HFFc6 (cell line): ENCODE data around the gene NAA38. TPM values are rescaled to one million over a fixed set of nuclear protein-coding genes. Genes with fewer than 3 reads are reported as not detected.

Source experiments
- DNase-seq: peaks from one replicate; pipeline ENCODE4 v3.0.0-alpha.2; 2018
- H3K27ac Mint-ChIP-seq: 2 replicates; pipeline ENCODE4 v1.8.0; 2020; ENCODE audit warnings: mild to moderate bottlenecking, mixed read lengths
- H3K27me3 Mint-ChIP-seq: 2 replicates; pipeline ENCODE4 v1.8.0; 2021; ENCODE audit warnings: mild to moderate bottlenecking, moderate library complexity, mixed read lengths; ENCODE audit not compliant: insufficient read depth
- H3K36me3 Mint-ChIP-seq: 2 replicates; pipeline ENCODE4 v1.8.0; 2021; ENCODE audit warnings: low read depth, mixed read lengths
- H3K4me1 Mint-ChIP-seq: 2 replicates; pipeline ENCODE4 v1.8.0; 2020; ENCODE audit warnings: low read depth, mixed read lengths
- H3K4me3 Mint-ChIP-seq: 2 replicates; pipeline ENCODE4 v1.8.0; 2020; ENCODE audit warnings: mild to moderate bottlenecking, moderate library complexity, mixed read lengths
- H3K9me3 Mint-ChIP-seq: 2 replicates; pipeline ENCODE4 v1.8.0; 2020; ENCODE audit warnings: mild to moderate bottlenecking, mixed read lengths
- CTCF ChIP-seq: fragments of 200-600 bp; sonication (generic); IDR thresholded peaks from 2 replicates; pipeline ENCODE4 v1.5.0; 2021; ENCODE audit warnings: antibody characterized with exemption, mild to moderate bottlenecking
- total RNA-seq, 6 experiments: library from RNA; stranded (reverse); fragmentation: NEBNext Ultra II Directional; extraction: Animal tissue kit (Norgen Biotek cat#: 25700); gene quantifications; 2 replicates in 1 of 6; 3 replicates in 5 of 6; pipeline ENCODE4 v1.2.3, GENCODE V29; 2021

Gene NAA38
- total RNA-seq, 6 experiments from 2014 or later: 104 to 122 (median 107) TPM

- Mint-ChIP-seq H3K36me3 (peaks cover 8% of the 10 kb centered on the region; the same call in 1 of the 2 replicates), H3K4me1 (peaks cover 64% of the 10 kb centered on the region), H3K4me3 (peak overlapping the region; percentile 86), H3K9me3 (no peaks in the 10 kb centered on the region), H3K27ac (peak overlapping the region; percentile 91), H3K27me3 (peaks cover 14% of the 10 kb centered on the region)
- DNase-seq: no peak
- TF ChIP-seq CTCF: no peak
Measured at GRCh38 chr17:7840875-7841274, 16.5 kb downstream of the NAA38 start.

- peaks cover 14% of the 10 kb centered on the region for H3K27me3 Mint-ChIP-seq
- H3K36me3 Mint-ChIP-seq: peaks cover 8% of the 10 kb centered on the region; the same call in 1 of the 2 replicates
- DNase-seq: no peak
- no peaks in the 10 kb centered on the region for H3K9me3 Mint-ChIP-seq
- peak overlapping the region; percentile 91 for H3K27ac Mint-ChIP-seq
- TF ChIP-seq CTCF: no peak
- peak overlapping the region; percentile 86 for H3K4me3 Mint-ChIP-seq
- peaks cover 60% of the 10 kb centered on the region for H3K4me1 Mint-ChIP-seq
Measured at GRCh38 chr17:7840441-7840840, 16.9 kb downstream of the NAA38 start.

GRCh38 chr17:7839876-7840261, 17.5 kb downstream of the NAA38 start:
- Mint-ChIP-seq H3K36me3 (peaks cover 8% of the 10 kb centered on the region; the same call in 1 of the 2 replicates), H3K9me3 (no peaks in the 10 kb centered on the region), H3K27me3 (peaks cover 15% of the 10 kb centered on the region), H3K27ac (peak overlapping the region; percentile 91), H3K4me3 (no peak overlapping the region), H3K4me1 (peaks cover 60% of the 10 kb centered on the region)
- DNase-seq: peak; percentile 30
- TF ChIP-seq CTCF: no peak

GRCh38 chr17:7839190-7839875, 18.0 kb downstream of the NAA38 start:
- no peaks in the 10 kb centered on the region for H3K9me3 Mint-ChIP-seq
- H3K27me3 Mint-ChIP-seq: peaks cover 18% of the 10 kb centered on the region
- no peak for DNase-seq
- peak overlapping the region; percentile 54 for H3K27ac Mint-ChIP-seq
- no peak overlapping the region for H3K4me3 Mint-ChIP-seq
- H3K4me1 Mint-ChIP-seq: peaks cover 61% of the 10 kb centered on the region
- no peak for TF ChIP-seq CTCF
- H3K36me3 Mint-ChIP-seq: peaks cover 8% of the 10 kb centered on the region; the same call in 1 of the 2 replicates

DNA sequence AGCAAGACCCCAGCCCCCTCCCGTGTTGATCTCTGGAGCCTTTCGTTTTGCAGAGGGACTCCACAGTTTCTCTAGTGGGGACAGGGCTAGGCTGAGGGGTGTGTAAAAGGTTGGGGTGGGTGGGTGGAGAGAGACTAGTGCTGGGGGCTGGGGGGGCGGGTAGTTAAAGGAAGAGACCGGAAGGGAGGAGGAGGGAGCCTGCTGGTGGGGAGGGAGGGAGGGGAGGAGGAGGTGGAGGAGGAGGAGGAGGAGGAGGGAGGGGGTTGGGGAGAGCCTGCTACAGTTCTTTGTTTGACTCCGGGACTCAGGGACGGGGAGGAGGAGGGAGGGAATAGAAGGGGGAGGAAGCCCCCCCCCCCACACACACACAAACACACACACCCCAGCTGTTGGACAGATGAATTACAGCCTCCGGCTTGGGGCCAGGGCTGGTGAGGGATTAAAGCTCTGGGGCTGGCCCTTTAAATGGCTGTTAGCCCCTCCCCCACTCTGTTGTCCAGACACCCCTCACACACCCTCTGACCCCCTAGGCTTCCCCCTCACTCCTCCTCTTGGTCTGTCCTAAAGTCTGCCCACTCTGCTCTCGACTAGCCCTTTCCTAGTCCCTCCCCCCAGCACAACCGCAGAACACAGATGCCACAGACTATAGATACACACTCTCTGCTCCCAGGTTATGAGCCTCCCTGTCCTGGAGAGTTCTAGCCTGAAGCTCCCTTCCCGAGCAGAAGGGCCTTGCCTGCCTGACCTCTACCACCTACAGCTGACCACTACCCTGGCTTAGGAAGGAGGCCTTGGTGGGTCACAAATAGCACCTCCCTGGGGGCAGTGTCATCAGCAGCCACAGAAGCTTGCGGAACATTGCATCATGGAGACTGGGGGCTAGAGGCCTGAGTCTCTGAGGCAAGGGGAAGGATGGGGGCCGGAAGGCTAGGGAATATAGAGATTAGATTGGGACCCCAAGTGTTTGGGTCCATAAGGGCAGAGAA, 19.0 kb downstream of the NAA38 start:
- Mint-ChIP-seq H3K36me3 (peaks cover 8% of the 10 kb centered on the region; the same call in 1 of the 2 replicates), H3K27ac (peak overlapping the region; percentile 100), H3K27me3 (peaks cover 12% of the 10 kb centered on the region), H3K4me3 (peak overlapping the region; percentile 99), H3K4me1 (peaks cover 65% of the 10 kb centered on the region), H3K9me3 (no peaks in the 10 kb centered on the region)
- peak; percentile 23 for DNase-seq
- no peak for TF ChIP-seq CTCF
